HFF-Myc (cell line): ENCODE data around the gene CDK7.

Experiments used
- DNase-seq: peaks from one replicate; pipeline ENCODE4 v3.0.0-alpha.2; 2011; ENCODE audit warnings: low read depth; ENCODE audit errors: extremely low read depth
- H3K4me3 ChIP-seq: replicated peaks from 2 replicates; pipeline ENCODE4 v1.5.1; 2011; ENCODE audit warnings: low read depth, mild to moderate bottlenecking, control low read depth, low read length
- TF ChIP-seq, protein P1 (sequence below): IDR thresholded peaks from 2 replicates; pipeline ENCODE4 v1.5.1; 2012; ENCODE audit warnings: mild to moderate bottlenecking, low read depth, low read length, control low read depth; ENCODE audit errors: missing control alignments

Gene CDK7

DNA sequence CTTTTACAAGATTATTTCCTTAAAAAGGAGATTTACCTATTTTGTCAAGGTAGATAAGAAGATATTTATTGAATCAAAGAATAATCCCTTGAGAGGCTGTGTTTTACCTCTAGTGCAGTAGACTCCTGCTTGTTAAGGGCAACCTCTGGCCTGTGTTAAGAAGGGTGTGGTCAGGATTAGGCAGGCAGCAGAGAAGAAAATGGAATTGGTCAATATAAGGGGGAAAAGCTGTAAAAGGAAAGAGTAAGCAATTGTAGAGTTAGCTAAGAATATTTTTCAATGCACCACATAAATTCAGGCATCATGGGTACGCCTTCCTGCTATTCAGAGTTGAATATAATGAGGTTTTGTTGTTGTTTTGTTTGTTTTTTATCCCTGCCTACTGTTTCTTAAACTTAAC, 91.7 kb downstream of the CDK7 start:
- no peak overlapping the region for H3K4me3 ChIP-seq
- TF ChIP-seq, protein P1, sequence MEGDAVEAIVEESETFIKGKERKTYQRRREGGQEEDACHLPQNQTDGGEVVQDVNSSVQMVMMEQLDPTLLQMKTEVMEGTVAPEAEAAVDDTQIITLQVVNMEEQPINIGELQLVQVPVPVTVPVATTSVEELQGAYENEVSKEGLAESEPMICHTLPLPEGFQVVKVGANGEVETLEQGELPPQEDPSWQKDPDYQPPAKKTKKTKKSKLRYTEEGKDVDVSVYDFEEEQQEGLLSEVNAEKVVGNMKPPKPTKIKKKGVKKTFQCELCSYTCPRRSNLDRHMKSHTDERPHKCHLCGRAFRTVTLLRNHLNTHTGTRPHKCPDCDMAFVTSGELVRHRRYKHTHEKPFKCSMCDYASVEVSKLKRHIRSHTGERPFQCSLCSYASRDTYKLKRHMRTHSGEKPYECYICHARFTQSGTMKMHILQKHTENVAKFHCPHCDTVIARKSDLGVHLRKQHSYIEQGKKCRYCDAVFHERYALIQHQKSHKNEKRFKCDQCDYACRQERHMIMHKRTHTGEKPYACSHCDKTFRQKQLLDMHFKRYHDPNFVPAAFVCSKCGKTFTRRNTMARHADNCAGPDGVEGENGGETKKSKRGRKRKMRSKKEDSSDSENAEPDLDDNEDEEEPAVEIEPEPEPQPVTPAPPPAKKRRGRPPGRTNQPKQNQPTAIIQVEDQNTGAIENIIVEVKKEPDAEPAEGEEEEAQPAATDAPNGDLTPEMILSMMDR, result no peak
- no peak for DNase-seq
